GM12872 (cell line): ENCODE data around the gene RANBP10.

Experiments used
- CTCF ChIP-seq: IDR thresholded peaks from 3 replicates; pipeline ENCODE4 v1.5.1; 2011; ENCODE audit warnings: low read depth, mild to moderate bottlenecking, low read length, moderate library complexity; ENCODE audit not compliant: insufficient read depth

RANBP10 gene

GRCh38 chr16:67782567-67783352 is 23.6 kb downstream of the RANBP10 start:
- TF ChIP-seq CTCF, result no peak

GRCh38 chr16:67781565-67781921 is 24.8 kb downstream of the RANBP10 start:
- no peak for TF ChIP-seq CTCF

- TF ChIP-seq CTCF, result no peak
These were observed 25.4 kb downstream of the RANBP10 start for GRCh38 chr16:67780847-67781564.

- TF ChIP-seq CTCF, result no peak
These were observed 26.9 kb downstream of the RANBP10 start for GRCh38 chr16:67779256-67780014.

GRCh38 chr16:67775273-67775672 is 31.1 kb downstream of the RANBP10 start:
- no peak for TF ChIP-seq CTCF

- TF ChIP-seq CTCF, result no peak
These were observed 31.9 kb downstream of the RANBP10 start for GRCh38 chr16:67774457-67774853.
